Trophoblast cell (in vitro differentiated cells and primary cell): ENCODE measurements around the gene ESR1.
"Not testable (repeated sequence)": the region's sequence is repeated elsewhere in the genome, so short reads cannot be mapped to it uniquely, and the experiment has no call there.

Experiments
- DNase-seq, 2 donors: peaks; one replicate each; pipeline ENCODE4 v3.0.0-alpha.2; 2016
- H2AFZ ChIP-seq: 2 replicates; pipeline ENCODE4 v1.6.1; 2013; ENCODE audit warnings: low read length, moderate library complexity, mild to moderate bottlenecking; ENCODE audit not compliant: insufficient read depth, poor library complexity
- H2AK5ac ChIP-seq: 2 replicates; pipeline ENCODE4 v1.6.1; 2013; ENCODE audit warnings: mild to moderate bottlenecking, low read length
- H2BK120ac ChIP-seq: 2 replicates; pipeline ENCODE4 v1.6.1; 2013; ENCODE audit warnings: low read length, mild to moderate bottlenecking, moderate library complexity; ENCODE audit not compliant: insufficient read depth, poor library complexity
- H2BK12ac ChIP-seq: 2 replicates; pipeline ENCODE4 v1.6.1; 2013; ENCODE audit warnings: mild to moderate bottlenecking, low read length, moderate library complexity
- H2BK5ac ChIP-seq: 2 replicates; pipeline ENCODE4 v1.6.1; 2013; ENCODE audit warnings: low read length, low read depth, moderate library complexity, mild to moderate bottlenecking; ENCODE audit not compliant: poor library complexity
- H3K14ac ChIP-seq: 2 replicates; pipeline ENCODE4 v1.6.1; 2013; ENCODE audit warnings: mild to moderate bottlenecking, low read length
- H3K18ac ChIP-seq: 2 replicates; pipeline ENCODE4 v1.6.1; 2013; ENCODE audit warnings: mild to moderate bottlenecking, low read length
- H3K23ac ChIP-seq: 2 replicates; pipeline ENCODE4 v1.6.1; 2013; ENCODE audit warnings: low read length
- H3K27ac ChIP-seq: 2 replicates; pipeline ENCODE4 v1.5.1; 2013; ENCODE audit warnings: low read depth, mild to moderate bottlenecking, inconsistent platforms, low read length, moderate library complexity
- H3K27me3 ChIP-seq: 2 replicates; pipeline ENCODE4 v1.6.1; 2013; ENCODE audit warnings: inconsistent platforms, mild to moderate bottlenecking, low read length, moderate library complexity; ENCODE audit not compliant: insufficient read depth
- H3K36me3 ChIP-seq, 2 experiments: 1 replicate in 1 of 2; 2 replicates in 1 of 2; pipeline ENCODE4 v1.6.1; 2013; ENCODE audit warnings: low read length in 2 of 2, mild to moderate bottlenecking in 2 of 2, moderate library complexity in 1 of 2; ENCODE audit not compliant: insufficient read depth in 2 of 2, control insufficient read depth in 1 of 2
- H3K4ac ChIP-seq: 2 replicates; pipeline ENCODE4 v1.6.1; 2013; ENCODE audit warnings: low read depth, mild to moderate bottlenecking, low read length, moderate library complexity
- H3K4me1 ChIP-seq, 2 experiments: 1 replicate in 1 of 2; 2 replicates in 1 of 2; pipeline ENCODE4 v1.6.1; 2013; ENCODE audit warnings: low read length in 2 of 2, mild to moderate bottlenecking in 2 of 2, moderate library complexity in 1 of 2; ENCODE audit not compliant: insufficient read depth in 2 of 2, control insufficient read depth in 1 of 2
- H3K4me2 ChIP-seq: 2 replicates; pipeline ENCODE4 v1.6.1; 2013; ENCODE audit warnings: inconsistent platforms, mild to moderate bottlenecking, low read length, moderate library complexity
- H3K4me3 ChIP-seq: 2 replicates; pipeline ENCODE4 v1.5.1; 2013; ENCODE audit warnings: mild to moderate bottlenecking, low read depth, low read length, inconsistent platforms
- H3K79me1 ChIP-seq: one replicate; pipeline ENCODE4 v1.6.1; 2013; ENCODE audit warnings: low read length
- H3K79me2 ChIP-seq: 2 replicates; pipeline ENCODE4 v1.6.1; 2013; ENCODE audit warnings: low read length, mild to moderate bottlenecking; ENCODE audit not compliant: control insufficient read depth, insufficient read depth, poor library complexity
- H3K9ac ChIP-seq: 2 replicates; pipeline ENCODE4 v1.6.1; 2013; ENCODE audit warnings: mild to moderate bottlenecking, low read length
- H3K9me3 ChIP-seq: 2 replicates; pipeline ENCODE4 v1.6.1; 2013; ENCODE audit warnings: low read depth, mild to moderate bottlenecking, control low read depth, inconsistent platforms, low read length; ENCODE audit not compliant: insufficient read depth
- H4K12ac ChIP-seq: 2 replicates; pipeline ENCODE4 v1.6.1; 2013; ENCODE audit warnings: low read depth, mild to moderate bottlenecking, low read length, moderate library complexity
- H4K8ac ChIP-seq: 2 replicates; pipeline ENCODE4 v1.6.1; 2013; ENCODE audit warnings: low read depth, mild to moderate bottlenecking, low read length, moderate library complexity
- H4K91ac ChIP-seq: one replicate; pipeline ENCODE4 v1.6.1; 2013; ENCODE audit warnings: low read depth, mild to moderate bottlenecking, low read length, moderate library complexity
- WGBS: extraction: QIAGEN DNeasy Blood & Tissue Kit; methylation state at CpG from one replicate; pipeline ENCODE4 v1.1.7; 2013; ENCODE audit warnings: missing lambda C conversion rate; ENCODE audit not compliant: insufficient read length, insufficient coverage; ENCODE audit errors: extremely low coverage; 5-methylcytosine and 5-hydroxymethylcytosine counted together

ESR1 gene

GRCh38 chr6:152033765-152034164 lies 226.3 kb downstream of the ESR1 start:
- H3K79me2 ChIP-seq, H2AK5ac ChIP-seq, H2BK5ac ChIP-seq, H3K23ac ChIP-seq, H4K12ac ChIP-seq, H3K9me3 ChIP-seq, H3K18ac ChIP-seq, H3K4me1 ChIP-seq, H3K27ac ChIP-seq, H2BK12ac ChIP-seq, H3K4ac ChIP-seq, H3K79me1 ChIP-seq, H3K4me2 ChIP-seq, H3K27me3 ChIP-seq, H4K91ac ChIP-seq, H3K14ac ChIP-seq, H4K8ac ChIP-seq, H2BK120ac ChIP-seq, H3K9ac ChIP-seq, H2AFZ ChIP-seq, DNase-seq, H3K4me3 ChIP-seq, H3K36me3 ChIP-seq: not testable (repeated sequence)
- no CpG with 5 or more reads among the region's 4 CpGs for WGBS

GRCh38 chr6:152034631-152035030 lies 227.1 kb downstream of the ESR1 start:
- no peaks in the 10 kb centered on the region for H3K36me3 ChIP-seq
- H3K4me2 ChIP-seq, result no peak overlapping the region
- no peak overlapping the region for H2AK5ac ChIP-seq
- H3K9ac ChIP-seq, result no peak overlapping the region
- H4K12ac ChIP-seq, result no peak overlapping the region
- no CpG with 5 or more reads among the region's 5 CpGs for WGBS
- no peak overlapping the region for H4K8ac ChIP-seq
- no peaks in the 10 kb centered on the region for H3K27me3 ChIP-seq
- no peaks in the 10 kb centered on the region for H3K4me1 ChIP-seq
- no peak overlapping the region for H3K4ac ChIP-seq
- no peak overlapping the region for H2BK12ac ChIP-seq
- no peaks in the 10 kb centered on the region for H3K79me2 ChIP-seq
- no peak overlapping the region for H3K18ac ChIP-seq
- no peak overlapping the region for H3K14ac ChIP-seq
- H3K27ac ChIP-seq, result no peak overlapping the region
- no peak overlapping the region for H3K4me3 ChIP-seq
- no peaks in the 10 kb centered on the region for H3K9me3 ChIP-seq
- DNase-seq, result no peak
- H2AFZ ChIP-seq, result no peak overlapping the region
- H3K23ac ChIP-seq, result no peak overlapping the region
- H3K79me1 ChIP-seq, result no peaks in the 10 kb centered on the region
- H4K91ac ChIP-seq, result no peak overlapping the region
- H2BK120ac ChIP-seq, result no peak overlapping the region
- H2BK5ac ChIP-seq, result no peak overlapping the region

- H4K8ac ChIP-seq, result no peak overlapping the region
- H3K9ac ChIP-seq, result no peak overlapping the region
- H3K18ac ChIP-seq, result no peak overlapping the region
- WGBS, result no CpG with 5 or more reads among the region's 2 CpGs
- no peak overlapping the region for H3K4ac ChIP-seq
- no peaks in the 10 kb centered on the region for H3K36me3 ChIP-seq
- no peak overlapping the region for H2BK12ac ChIP-seq
- no peaks in the 10 kb centered on the region for H3K27me3 ChIP-seq
- no peak overlapping the region for H3K4me3 ChIP-seq
- H2AFZ ChIP-seq, result no peak overlapping the region
- no peak overlapping the region for H4K12ac ChIP-seq
- H3K4me1 ChIP-seq, result no peaks in the 10 kb centered on the region
- H3K79me1 ChIP-seq, result no peaks in the 10 kb centered on the region
- no peak overlapping the region for H3K4me2 ChIP-seq
- no peak for DNase-seq
- no peaks in the 10 kb centered on the region for H3K79me2 ChIP-seq
- H3K23ac ChIP-seq, result no peak overlapping the region
- no peaks in the 10 kb centered on the region for H3K9me3 ChIP-seq
- H2BK120ac ChIP-seq, result no peak overlapping the region
- H4K91ac ChIP-seq, result no peak overlapping the region
- H2AK5ac ChIP-seq, result no peak overlapping the region
- H3K27ac ChIP-seq, result no peak overlapping the region
- no peak overlapping the region for H3K14ac ChIP-seq
- no peak overlapping the region for H2BK5ac ChIP-seq
Measured at GRCh38 chr6:152046118-152046517, 238.6 kb downstream of the ESR1 start.

GRCh38 chr6:152048921-152049320 lies 241.4 kb downstream of the ESR1 start:
- Histone ChIP-seq H4K91ac (no peak overlapping the region), H3K18ac (no peak overlapping the region), H3K14ac (no peak overlapping the region), H3K36me3 (no peaks in the 10 kb centered on the region), H3K4me3 (no peak overlapping the region), H2AFZ (no peak overlapping the region), H2AK5ac (no peak overlapping the region), H2BK5ac (no peak overlapping the region), H3K4me1 (no peaks in the 10 kb centered on the region), H3K9me3 (peaks cover 1% of the 10 kb centered on the region), H3K27me3 (no peaks in the 10 kb centered on the region), H4K12ac (no peak overlapping the region), H3K23ac (no peak overlapping the region), H3K79me2 (no peaks in the 10 kb centered on the region), H4K8ac (no peak overlapping the region), H3K4ac (no peak overlapping the region), H2BK120ac (no peak overlapping the region), H3K9ac (no peak overlapping the region), H3K27ac (no peak overlapping the region), H2BK12ac (no peak overlapping the region), H3K4me2 (no peak overlapping the region), H3K79me1 (no peaks in the 10 kb centered on the region)
- no peak for DNase-seq
